H9 (cell line): ENCODE results near the gene CCKAR. TPM values are rescaled to one million over a fixed set of nuclear protein-coding genes. Genes with fewer than 3 reads are reported as not detected.

Experiments
- DNase-seq: peaks from one replicate; pipeline ENCODE4 v3.0.0-alpha.2; 2017
- H2AFZ ChIP-seq: one replicate; pipeline ENCODE4 v1.6.1; 2013; ENCODE audit warnings: mild to moderate bottlenecking, low read length, control low read depth, moderate library complexity
- H2AK5ac ChIP-seq: 2 replicates; pipeline ENCODE4 v1.6.1; 2013; ENCODE audit warnings: low read length, control low read depth, mixed read lengths; ENCODE audit not compliant: insufficient read length
- H2BK120ac ChIP-seq: one replicate; pipeline ENCODE4 v1.6.1; 2013; ENCODE audit warnings: low read depth, mild to moderate bottlenecking, low read length, control low read depth, inconsistent platforms; ENCODE audit not compliant: poor library complexity, severe bottlenecking
- H2BK12ac ChIP-seq: 2 replicates; pipeline ENCODE4 v1.6.1; 2013; ENCODE audit warnings: low read length, control low read depth, mixed read lengths, low read depth; ENCODE audit not compliant: insufficient read length
- H2BK15ac ChIP-seq: 2 replicates; pipeline ENCODE4 v1.6.1; 2013; ENCODE audit warnings: low read depth, low read length, control low read depth
- H2BK20ac ChIP-seq: one replicate; pipeline ENCODE4 v1.6.1; 2013; ENCODE audit warnings: low read depth, mild to moderate bottlenecking, low read length, control low read depth, inconsistent platforms; ENCODE audit not compliant: poor library complexity, severe bottlenecking
- H2BK5ac ChIP-seq: 2 replicates; pipeline ENCODE4 v1.6.1; 2013; ENCODE audit warnings: low read length, control low read depth, mixed read lengths; ENCODE audit not compliant: insufficient read length
- H3K14ac ChIP-seq: 2 replicates; pipeline ENCODE4 v1.6.1; 2013; ENCODE audit warnings: low read length, control low read depth; ENCODE audit not compliant: insufficient read depth
- H3K18ac ChIP-seq: 2 replicates; pipeline ENCODE4 v1.6.1; 2013; ENCODE audit warnings: low read depth, mild to moderate bottlenecking, mixed read lengths, low read length, control low read depth; ENCODE audit not compliant: insufficient read length
- H3K23ac ChIP-seq: 2 replicates; pipeline ENCODE4 v1.6.1; 2013; ENCODE audit warnings: low read length, control low read depth, mixed read lengths, low read depth; ENCODE audit not compliant: insufficient read length
- H3K23me2 ChIP-seq: 2 replicates; pipeline ENCODE4 v1.6.1; 2013; ENCODE audit warnings: low read depth, mild to moderate bottlenecking, mixed read lengths, low read length, control low read depth; ENCODE audit not compliant: insufficient read length, poor library complexity, severe bottlenecking
- H3K27ac ChIP-seq: 2 replicates; pipeline ENCODE4 v1.5.1; 2013; ENCODE audit warnings: low read length, control low read depth, mixed read lengths, low read depth; ENCODE audit not compliant: insufficient read length
- H3K27me3 ChIP-seq: 2 replicates; pipeline ENCODE4 v1.6.1; 2013; ENCODE audit warnings: low read length, control low read depth, inconsistent platforms; ENCODE audit not compliant: insufficient read depth
- H3K4ac ChIP-seq: 2 replicates; pipeline ENCODE4 v1.6.1; 2013; ENCODE audit warnings: low read depth, mild to moderate bottlenecking, control low read depth, inconsistent platforms, low read length, moderate library complexity
- H3K4me1 ChIP-seq: 2 replicates; pipeline ENCODE4 v1.6.1; 2013; ENCODE audit warnings: low read length, control low read depth, inconsistent platforms; ENCODE audit not compliant: insufficient read depth
- H3K4me2 ChIP-seq: 2 replicates; pipeline ENCODE4 v1.6.1; 2013; ENCODE audit warnings: low read length, control low read depth, mixed read lengths; ENCODE audit not compliant: insufficient read length, insufficient read depth
- H3K56ac ChIP-seq: 2 replicates; pipeline ENCODE4 v1.6.1; 2013; ENCODE audit warnings: low read depth, mild to moderate bottlenecking, mixed read lengths, low read length, control low read depth; ENCODE audit not compliant: insufficient read length
- H3K79me1 ChIP-seq: 2 replicates; pipeline ENCODE4 v1.6.1; 2013; ENCODE audit warnings: low read depth, mild to moderate bottlenecking, moderate library complexity, low read length, control low read depth, inconsistent platforms; ENCODE audit not compliant: insufficient read depth, poor library complexity, severe bottlenecking
- H3K79me2 ChIP-seq: 2 replicates; pipeline ENCODE4 v1.6.1; 2013; ENCODE audit warnings: low read length, control low read depth, inconsistent platforms; ENCODE audit not compliant: insufficient read depth
- H3K9ac ChIP-seq: 2 replicates; pipeline ENCODE4 v1.6.1; 2013; ENCODE audit warnings: low read length, control low read depth, mixed read lengths; ENCODE audit not compliant: insufficient read length; ENCODE audit errors: extremely low read depth
- H3K9me3 ChIP-seq: one replicate; pipeline ENCODE4 v1.6.1; 2013; ENCODE audit warnings: low read depth, low read length, inconsistent platforms; ENCODE audit not compliant: control insufficient read depth
- H3T11ph ChIP-seq: one replicate; pipeline ENCODE4 v1.6.1; 2013; ENCODE audit warnings: mild to moderate bottlenecking, low read length, control low read depth, inconsistent platforms
- H4K20me1 ChIP-seq: one replicate; pipeline ENCODE4 v1.6.1; 2013; ENCODE audit not compliant: control insufficient read depth, insufficient read length, insufficient read depth
- H4K5ac ChIP-seq: 2 replicates; pipeline ENCODE4 v1.6.1; 2013; ENCODE audit warnings: low read depth, mild to moderate bottlenecking, mixed read lengths, low read length, control low read depth; ENCODE audit not compliant: insufficient read length
- H4K8ac ChIP-seq: replicated peaks from 2 replicates; pipeline ENCODE4 v1.6.1; 2013; ENCODE audit warnings: low read length, control low read depth, mixed read lengths, low read depth; ENCODE audit not compliant: insufficient read length
- H4K91ac ChIP-seq: 2 replicates; pipeline ENCODE4 v1.6.1; 2013; ENCODE audit warnings: low read depth, mild to moderate bottlenecking, moderate library complexity, mixed read lengths, low read length, control low read depth; ENCODE audit not compliant: insufficient read length
- H3K27ac Mint-ChIP-seq, 3 experiments: 2 replicates in 2 of 3; 3 replicates in 1 of 3; pipeline ENCODE4 v1.8.0; 2020 to 2021; ENCODE audit warnings: mixed read lengths in 3 of 3, mild to moderate bottlenecking in 1 of 3, moderate library complexity in 1 of 3
- H3K27me3 Mint-ChIP-seq: 2 replicates; pipeline ENCODE4 v1.8.0; 2021; ENCODE audit warnings: low read depth, mild to moderate bottlenecking, moderate library complexity, mixed read lengths
- H3K36me3 Mint-ChIP-seq, 3 experiments: 2 replicates in 2 of 3; 3 replicates in 1 of 3; pipeline ENCODE4 v1.8.0; 2020 to 2021; ENCODE audit warnings: low read depth in 3 of 3, mixed read lengths in 3 of 3; ENCODE audit not compliant: insufficient read depth in 1 of 3
- H3K4me1 Mint-ChIP-seq, 2 experiments: 2 replicates each; pipeline ENCODE4 v1.8.0; 2020; ENCODE audit warnings: mixed read lengths in 2 of 2
- H3K4me3 Mint-ChIP-seq, 2 experiments: 2 replicates in 1 of 2; 3 replicates in 1 of 2; pipeline ENCODE4 v1.8.0; 2020 to 2021; ENCODE audit warnings: mild to moderate bottlenecking in 2 of 2, mixed read lengths in 2 of 2, moderate library complexity in 1 of 2
- H3K9me3 Mint-ChIP-seq, 2 experiments: 2 replicates in 1 of 2; 3 replicates in 1 of 2; pipeline ENCODE4 v1.8.0; 2020; ENCODE audit warnings: mild to moderate bottlenecking in 2 of 2, mixed read lengths in 2 of 2, moderate library complexity in 1 of 2
- CTCF ChIP-seq: fragments of 200-600 bp; sonication (generic); conservative IDR thresholded peaks from 3 replicates; pipeline ENCODE4 v1.8.0; 2021; ENCODE audit warnings: antibody characterized with exemption, mild to moderate bottlenecking
- WGBS: extraction: QIAGEN DNeasy Blood & Tissue Kit; methylation state at CpG from one replicate; pipeline ENCODE4 v1.1.7; 2013; ENCODE audit warnings: missing lambda C conversion rate, low lambda C conversion rate, mixed read lengths; ENCODE audit not compliant: insufficient read length; ENCODE audit errors: extremely low coverage; 5-methylcytosine and 5-hydroxymethylcytosine counted together
- total RNA-seq: library from RNA; stranded (reverse); gene quantifications from 2 replicates; pipeline ENCODE4 v1.2.1, GENCODE V29; 2021

Gene CCKAR
- total RNA-seq, 1 experiment from 2014 or later: not detected

DNA sequence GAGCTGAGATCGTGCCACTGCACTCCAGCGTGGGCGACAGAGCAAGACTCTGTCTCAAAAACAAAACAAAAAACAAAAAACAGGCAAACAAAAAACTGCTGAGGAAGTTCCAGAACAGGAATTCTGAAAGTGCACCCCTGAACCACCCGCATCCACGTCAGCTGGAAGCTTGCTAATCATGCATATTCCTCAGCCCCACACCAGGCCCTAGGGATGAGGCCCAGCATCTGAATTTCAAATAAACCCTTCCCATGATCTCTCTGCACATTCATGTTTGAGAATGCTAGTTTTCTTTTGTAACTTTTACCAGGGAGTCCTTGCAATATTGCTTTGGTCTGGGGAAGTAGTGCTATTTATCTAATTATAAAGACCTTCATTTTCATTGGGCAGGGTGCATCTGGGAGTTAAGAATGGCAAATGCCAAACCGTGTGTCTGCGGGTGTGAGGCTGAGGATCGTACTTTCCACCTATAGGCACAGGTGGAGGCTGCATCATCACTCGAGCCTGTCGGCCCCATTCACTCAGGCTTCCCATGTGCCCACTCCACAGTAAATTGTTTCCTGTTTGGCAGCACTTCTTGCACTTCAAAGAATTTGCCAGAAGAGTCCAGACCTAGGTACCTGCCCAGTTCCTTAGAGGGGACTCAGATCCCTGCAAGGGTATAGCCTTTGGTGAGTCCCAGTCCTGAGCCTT, 23.6 kb downstream of the CCKAR start:
- peaks cover 2% of the 10 kb centered on the region for H3K27me3 Mint-ChIP-seq
- H3K18ac ChIP-seq: no peak overlapping the region

More for the DNA sequence above, 23.6 kb downstream of the CCKAR start:
- H2BK20ac ChIP-seq: no peak overlapping the region
- H2AFZ ChIP-seq: no peak overlapping the region
- no peak overlapping the region for H4K5ac ChIP-seq
- no peak overlapping the region for H4K91ac ChIP-seq
- Mint-ChIP-seq H3K36me3 (no peaks in the 10 kb centered on the region; a peak in 2 of 7 replicates), H3K4me3 (no peak overlapping the region), H3K4me1 (peaks cover 11 to 13% of the 10 kb centered on the region in 2 experiments), H3K9me3 (peaks cover 0 to 6% of the 10 kb centered on the region in 2 experiments; a peak in 4 of 5 replicates), H3K27ac (no peak overlapping the region)
- DNase-seq: no peak
- H3K56ac ChIP-seq: no peak overlapping the region
- H3K4me1 ChIP-seq: peaks cover 2% of the 10 kb centered on the region; the same call in 1 of the 2 replicates
- H2BK12ac ChIP-seq: no peak overlapping the region
- no peak overlapping the region for H3K9ac ChIP-seq
- no peaks in the 10 kb centered on the region for H3K23me2 ChIP-seq
- H4K8ac ChIP-seq: no peak overlapping the region
- no peaks in the 10 kb centered on the region for H3K27me3 ChIP-seq
- no peak overlapping the region for H3K14ac ChIP-seq
- H3K79me1 ChIP-seq: no peaks in the 10 kb centered on the region
- no peak overlapping the region for H3K4ac ChIP-seq
- no CpG with 5 or more reads among the region's 10 CpGs for WGBS
- no peak overlapping the region for H2BK15ac ChIP-seq
- no peaks in the 10 kb centered on the region for H4K20me1 ChIP-seq
- no peak overlapping the region for H2BK120ac ChIP-seq
- no peak overlapping the region for H3K23ac ChIP-seq
- TF ChIP-seq CTCF: no peak
- H2AK5ac ChIP-seq: no peak overlapping the region
- no peak overlapping the region for H2BK5ac ChIP-seq
- no peak overlapping the region for H3K27ac ChIP-seq
- H3K4me2 ChIP-seq: no peak overlapping the region
- no peaks in the 10 kb centered on the region for H3K79me2 ChIP-seq
- no peak overlapping the region for H3T11ph ChIP-seq
- no peaks in the 10 kb centered on the region for H3K9me3 ChIP-seq
